RWPE2 (cell line): Measurements from ENCODE around the gene JUN.

Experiments
- ATAC-seq: fragments of 200-7000 bp; cut with Tn5 transposase; 3 replicates; pipeline ENCODE4 v1.9.1; 2021; ENCODE audit warnings: low read depth
- DNase-seq: peaks from one replicate; pipeline ENCODE4 v3.0.0-alpha.2; 2020; ENCODE audit warnings: low spot score
- H3K27ac ChIP-seq: fragments of 450-650 bp; 2 replicates; pipeline ENCODE4 v1.5.1; 2017; ENCODE audit warnings: mild to moderate bottlenecking; ENCODE audit not compliant: poor library complexity, severe bottlenecking
- H3K27me3 ChIP-seq: fragments of 250-450 bp; sonication (Bioruptor Pico); 2 replicates; pipeline ENCODE4 v1.5.1; 2021; ENCODE audit warnings: mild to moderate bottlenecking, moderate library complexity; ENCODE audit not compliant: insufficient read depth, poor library complexity, severe bottlenecking
- H3K36me3 ChIP-seq: fragments of 250-450 bp; sonication (Bioruptor Pico); 2 replicates; pipeline ENCODE4 v1.5.1; 2020; ENCODE audit warnings: low read depth, mild to moderate bottlenecking, moderate library complexity
- H3K4me1 ChIP-seq: fragments of 250-450 bp; sonication (Bioruptor Pico); 2 replicates; pipeline ENCODE4 v1.5.1; 2021; ENCODE audit warnings: mild to moderate bottlenecking, moderate library complexity; ENCODE audit not compliant: insufficient read depth, poor library complexity, severe bottlenecking
- H3K4me3 ChIP-seq: fragments of 250-450 bp; sonication (Bioruptor Pico); 2 replicates; pipeline ENCODE4 v1.5.1; 2021; ENCODE audit warnings: mild to moderate bottlenecking, moderate library complexity; ENCODE audit not compliant: severe bottlenecking
- H3K9me3 ChIP-seq: fragments of 250-450 bp; sonication (Bioruptor Pico); 2 replicates; pipeline ENCODE4 v1.5.1; 2021; ENCODE audit warnings: mild to moderate bottlenecking, moderate library complexity; ENCODE audit not compliant: severe bottlenecking
- TF ChIP-seq, protein P1 (sequence below): fragments of 450-650 bp; IDR thresholded peaks from one replicate; pipeline ENCODE4 v1.5.1; 2017; ENCODE audit warnings: mild to moderate bottlenecking, moderate library complexity; ENCODE audit not compliant: poor library complexity, severe bottlenecking

Gene JUN

DNA sequence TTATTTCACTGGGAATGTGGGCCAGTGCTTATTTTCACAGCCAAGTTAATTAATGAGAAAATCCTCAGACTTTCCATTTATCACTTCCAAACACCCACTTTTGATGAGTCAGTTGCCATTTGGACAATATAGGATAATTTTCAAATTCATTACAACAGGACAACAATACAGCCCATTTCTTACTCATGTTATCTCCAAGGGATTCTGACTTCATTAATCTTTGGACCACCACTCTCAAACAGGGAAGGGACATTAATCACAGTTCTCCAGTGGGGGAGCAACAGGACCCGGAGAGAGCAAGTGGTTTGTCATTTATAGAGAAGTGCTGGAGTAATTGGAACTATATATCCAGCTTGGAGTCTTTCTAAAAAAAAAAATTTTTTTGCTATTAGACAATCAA is 38.7 kb downstream of the JUN start:
- Histone ChIP-seq H3K27me3 (no peaks in the 10 kb centered on the region), H3K36me3 (no peaks in the 10 kb centered on the region), H3K9me3 (no peaks in the 10 kb centered on the region), H3K4me3 (no peak overlapping the region), H3K4me1 (peaks cover 17% of the 10 kb centered on the region), H3K27ac (no peak overlapping the region)
- no peak for DNase-seq
- no peak for ATAC-seq
- TF ChIP-seq, protein P1, sequence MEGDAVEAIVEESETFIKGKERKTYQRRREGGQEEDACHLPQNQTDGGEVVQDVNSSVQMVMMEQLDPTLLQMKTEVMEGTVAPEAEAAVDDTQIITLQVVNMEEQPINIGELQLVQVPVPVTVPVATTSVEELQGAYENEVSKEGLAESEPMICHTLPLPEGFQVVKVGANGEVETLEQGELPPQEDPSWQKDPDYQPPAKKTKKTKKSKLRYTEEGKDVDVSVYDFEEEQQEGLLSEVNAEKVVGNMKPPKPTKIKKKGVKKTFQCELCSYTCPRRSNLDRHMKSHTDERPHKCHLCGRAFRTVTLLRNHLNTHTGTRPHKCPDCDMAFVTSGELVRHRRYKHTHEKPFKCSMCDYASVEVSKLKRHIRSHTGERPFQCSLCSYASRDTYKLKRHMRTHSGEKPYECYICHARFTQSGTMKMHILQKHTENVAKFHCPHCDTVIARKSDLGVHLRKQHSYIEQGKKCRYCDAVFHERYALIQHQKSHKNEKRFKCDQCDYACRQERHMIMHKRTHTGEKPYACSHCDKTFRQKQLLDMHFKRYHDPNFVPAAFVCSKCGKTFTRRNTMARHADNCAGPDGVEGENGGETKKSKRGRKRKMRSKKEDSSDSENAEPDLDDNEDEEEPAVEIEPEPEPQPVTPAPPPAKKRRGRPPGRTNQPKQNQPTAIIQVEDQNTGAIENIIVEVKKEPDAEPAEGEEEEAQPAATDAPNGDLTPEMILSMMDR: no peak

DNA sequence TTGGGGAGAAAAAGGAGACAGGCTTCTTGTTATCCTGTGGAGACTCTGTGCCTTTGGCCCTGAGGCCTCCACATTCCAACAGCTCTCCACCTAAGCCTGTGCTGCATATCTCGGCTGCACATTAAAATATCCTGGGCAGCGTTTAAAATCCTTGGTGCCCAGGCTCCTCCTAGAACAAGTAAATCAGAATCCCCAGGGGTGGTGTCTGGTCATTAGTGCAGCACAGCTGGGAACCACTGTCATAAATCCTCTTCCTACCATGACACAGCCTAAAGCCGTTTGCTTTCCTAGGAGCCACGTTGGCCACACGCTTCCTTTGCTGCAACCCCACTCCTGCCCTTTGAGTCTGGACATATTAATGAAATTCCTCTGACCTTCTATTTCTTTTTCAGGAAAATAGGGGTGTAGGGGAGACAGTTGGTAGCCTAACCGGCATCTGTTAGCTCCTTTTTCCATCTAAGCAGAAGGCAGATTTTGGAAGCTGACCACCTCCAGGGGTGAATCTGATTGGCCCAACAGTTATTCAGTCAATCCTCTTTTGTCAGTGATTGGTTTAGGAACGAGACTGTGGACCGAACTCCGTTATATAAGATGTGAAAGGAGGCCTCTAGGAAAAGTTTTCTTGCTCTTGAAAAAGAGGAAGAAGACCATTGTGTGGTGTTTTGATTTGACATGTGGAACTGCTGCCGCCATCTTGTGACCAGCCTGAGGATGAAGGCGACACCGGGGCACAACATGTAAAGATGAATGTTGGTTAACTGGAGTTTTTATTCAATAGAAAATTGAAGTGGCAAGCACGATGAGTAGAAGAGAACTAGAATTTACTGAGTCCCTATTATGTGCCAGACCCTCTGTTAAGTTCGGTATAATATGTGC is 41.9 kb downstream of the JUN start:
- no peaks in the 10 kb centered on the region for H3K27me3 ChIP-seq
- no peak overlapping the region for H3K27ac ChIP-seq
- H3K4me1 ChIP-seq: peaks cover 30% of the 10 kb centered on the region
- no peak for DNase-seq
- no peaks in the 10 kb centered on the region for H3K9me3 ChIP-seq
- TF ChIP-seq, protein P1: no peak
- no peak overlapping the region for H3K4me3 ChIP-seq
- no peaks in the 10 kb centered on the region for H3K36me3 ChIP-seq
- no peak for ATAC-seq

DNA sequence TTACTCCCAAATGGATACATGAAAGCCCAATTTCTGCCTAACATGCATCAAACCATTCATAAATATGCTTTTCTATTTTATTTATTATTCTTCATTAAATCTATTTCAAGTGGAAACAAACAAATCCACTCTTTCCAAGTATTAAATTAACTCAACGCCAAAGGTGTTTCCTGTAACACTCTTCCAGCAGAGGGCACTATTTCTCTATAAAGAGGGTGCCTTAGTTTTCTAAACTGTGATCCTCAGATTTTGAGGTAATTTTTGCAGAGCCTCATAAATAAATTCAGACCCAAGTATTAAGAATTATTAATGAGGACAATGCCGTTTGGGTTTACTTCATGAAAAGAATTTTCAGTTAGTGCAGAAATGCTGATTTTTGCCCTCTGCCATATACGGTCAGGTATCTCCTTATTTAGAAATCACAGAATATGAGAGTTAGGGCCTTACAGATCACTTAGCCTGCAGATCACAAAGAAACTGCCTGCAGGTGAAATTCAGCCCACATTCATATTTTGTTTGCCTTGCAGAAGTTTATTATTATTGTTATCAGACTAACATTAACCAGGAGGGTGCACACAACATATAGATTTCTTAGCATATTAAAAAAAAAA is 43.9 kb downstream of the JUN start:
- ATAC-seq (peak; percentile 61; the same call in 2 of the 3 replicates), DNase-seq (no peak)
- TF ChIP-seq, protein P1: peak; percentile 90
- H3K9me3 ChIP-seq: no peaks in the 10 kb centered on the region
- no peaks in the 10 kb centered on the region for H3K27me3 ChIP-seq
- no peaks in the 10 kb centered on the region for H3K36me3 ChIP-seq
- no peak overlapping the region for H3K4me3 ChIP-seq
- H3K27ac ChIP-seq: peak overlapping the region; percentile 53
- peaks cover 14% of the 10 kb centered on the region for H3K4me1 ChIP-seq

DNA sequence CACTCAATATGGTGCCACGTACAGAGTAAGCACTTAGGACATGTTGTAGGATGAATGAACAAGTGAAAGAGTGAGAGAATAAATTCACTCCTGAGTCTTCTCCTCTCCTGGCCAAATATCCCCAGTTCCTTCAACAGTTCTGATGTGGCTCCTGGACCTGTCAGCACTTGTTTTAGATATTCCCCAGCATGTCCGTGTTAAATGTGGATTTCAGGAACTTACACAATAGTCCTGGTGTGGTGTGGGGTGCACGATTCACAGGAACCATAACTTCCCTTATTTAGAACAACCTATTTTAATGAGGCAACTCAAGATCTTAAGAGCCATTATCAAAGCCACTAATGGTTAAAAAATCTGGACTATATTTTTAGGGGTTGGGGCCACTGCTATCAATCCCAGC is 45.0 kb downstream of the JUN start:
- Histone ChIP-seq H3K36me3 (no peaks in the 10 kb centered on the region), H3K4me1 (peaks cover 13% of the 10 kb centered on the region), H3K27ac (peak overlapping the region; percentile 53), H3K9me3 (no peaks in the 10 kb centered on the region), H3K4me3 (no peak overlapping the region), H3K27me3 (no peaks in the 10 kb centered on the region)
- TF ChIP-seq, protein P1: no peak
- ATAC-seq (peak; percentile 75), DNase-seq (no peak)
